NCI-H146 treated with DMSO at 0.1 percent for 48 hours (cell line): ENCODE measurements around the gene ADNP2.
"Not testable (repeated sequence)": the region's sequence is repeated elsewhere in the genome, so short reads cannot be mapped to it uniquely, and the experiment has no call there.

Experiments
- DNase-seq: peaks from one replicate; lab custom pipeline; 2025; ENCODE audit not compliant: unreplicated experiment; lab: John Stamatoyannopoulos, UW

The ADNP2 gene

DNA sequence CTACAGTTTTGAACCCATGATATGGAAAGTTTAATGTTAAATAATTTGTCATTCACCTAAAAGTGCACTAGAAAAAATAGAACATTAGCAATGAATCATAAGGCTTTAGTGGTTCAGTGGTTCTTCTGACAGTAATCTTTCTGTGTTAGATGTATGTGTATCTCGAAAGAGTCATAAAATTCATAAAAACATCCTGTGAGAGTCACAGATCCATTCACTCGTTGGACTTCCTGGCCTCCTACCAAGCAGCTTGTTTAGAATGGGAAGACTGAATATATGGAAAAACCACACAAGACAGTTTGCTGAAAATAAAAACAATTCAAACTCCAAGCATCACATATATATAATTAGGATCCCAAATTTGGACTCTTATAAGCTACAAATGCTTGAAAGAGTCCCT is 34.8 kb downstream of the ADNP2 start:
- DNase-seq, result no peak

DNA sequence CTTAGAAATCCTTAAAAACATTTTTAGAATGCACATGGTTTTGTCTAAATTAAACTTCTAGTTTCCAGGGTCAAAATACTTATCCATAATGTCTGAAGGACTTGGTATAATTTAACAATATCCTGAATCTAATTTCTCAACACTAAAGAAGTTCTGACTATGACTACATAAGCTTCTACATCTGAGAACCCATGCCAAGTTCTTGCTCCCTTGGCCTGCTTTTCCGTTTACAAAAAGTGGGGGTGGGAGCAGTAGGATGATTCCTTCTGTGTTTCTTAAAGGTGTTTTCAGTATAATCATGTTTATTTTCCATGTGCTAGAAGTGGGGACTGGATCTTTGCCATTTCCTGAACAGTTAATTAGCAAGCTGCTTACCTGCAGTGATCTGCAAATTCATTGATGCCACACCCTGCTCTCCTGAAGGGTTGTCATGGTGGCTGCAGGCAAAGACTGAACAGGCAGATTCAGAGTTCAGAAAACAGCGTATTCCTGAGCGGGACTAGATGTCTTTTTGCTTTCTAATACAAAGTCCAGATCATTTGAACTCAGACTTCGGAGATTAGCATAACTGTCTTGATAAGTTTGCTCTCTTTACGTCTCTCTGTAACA is 36.2 kb downstream of the ADNP2 start:
- no peak for DNase-seq

DNA sequence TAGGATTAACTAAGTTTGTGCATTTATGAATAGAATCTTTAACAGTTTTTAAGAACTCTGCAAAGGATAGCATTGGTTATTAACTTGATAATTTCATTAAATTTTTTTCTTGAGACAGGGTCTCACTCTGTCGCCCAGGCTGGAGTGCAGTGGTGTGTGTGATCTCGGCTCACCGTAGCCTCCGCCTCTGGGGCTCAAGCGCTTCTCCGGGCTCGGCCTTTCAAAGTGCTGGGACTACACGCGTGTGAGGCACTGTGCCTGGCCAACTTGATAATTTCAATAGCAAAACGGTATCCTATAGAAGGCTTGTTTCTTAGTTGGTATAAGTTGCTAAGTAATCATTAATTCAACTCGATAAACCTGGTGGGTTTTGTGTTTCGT is 38.0 kb downstream of the ADNP2 start:
- no peak for DNase-seq

DNA sequence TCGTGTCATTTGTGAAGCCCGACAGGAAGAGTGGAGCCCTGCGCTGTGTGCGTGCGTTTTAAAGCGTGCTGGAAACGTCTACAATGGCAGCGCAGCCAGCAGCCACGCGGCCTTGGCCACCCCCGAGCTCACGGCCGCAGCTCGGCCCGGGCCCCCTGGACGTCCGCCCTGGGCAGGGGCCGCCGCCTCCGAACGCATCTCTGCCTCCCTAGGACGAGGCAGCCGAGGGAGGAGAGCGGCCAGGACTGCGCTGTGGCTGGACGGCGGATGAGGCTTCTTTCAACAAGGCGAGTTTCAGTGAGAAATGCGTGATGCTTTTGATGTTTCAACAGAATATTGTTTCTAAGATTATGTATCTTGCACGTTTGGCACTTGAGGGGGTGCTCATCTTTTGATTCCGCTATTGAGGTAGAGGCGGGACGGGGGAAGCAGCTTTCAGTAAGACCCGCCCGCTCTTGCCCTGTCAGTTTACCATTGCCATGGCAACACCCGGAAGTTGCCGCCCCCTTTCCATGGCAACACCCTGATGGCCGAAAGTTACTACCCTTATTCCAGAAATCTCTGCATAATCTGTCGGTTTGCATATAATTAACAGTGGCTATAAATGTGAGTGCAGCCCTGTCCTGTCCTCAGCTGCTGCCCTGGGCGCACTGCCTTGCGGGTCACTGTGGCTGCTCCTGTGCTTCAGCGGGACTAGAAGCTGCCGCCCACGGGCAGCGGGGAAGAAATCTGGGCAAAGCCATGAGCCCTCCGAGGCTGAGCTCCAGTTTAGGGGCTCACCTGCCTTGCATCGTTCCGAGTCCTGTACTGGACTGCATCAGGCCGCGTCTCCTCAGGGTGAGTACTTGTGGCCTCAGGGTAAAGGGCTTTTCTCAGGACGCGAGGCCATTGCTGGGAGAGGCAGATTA is 38.6 kb downstream of the ADNP2 start:
- peak; percentile 58 for DNase-seq

DNA sequence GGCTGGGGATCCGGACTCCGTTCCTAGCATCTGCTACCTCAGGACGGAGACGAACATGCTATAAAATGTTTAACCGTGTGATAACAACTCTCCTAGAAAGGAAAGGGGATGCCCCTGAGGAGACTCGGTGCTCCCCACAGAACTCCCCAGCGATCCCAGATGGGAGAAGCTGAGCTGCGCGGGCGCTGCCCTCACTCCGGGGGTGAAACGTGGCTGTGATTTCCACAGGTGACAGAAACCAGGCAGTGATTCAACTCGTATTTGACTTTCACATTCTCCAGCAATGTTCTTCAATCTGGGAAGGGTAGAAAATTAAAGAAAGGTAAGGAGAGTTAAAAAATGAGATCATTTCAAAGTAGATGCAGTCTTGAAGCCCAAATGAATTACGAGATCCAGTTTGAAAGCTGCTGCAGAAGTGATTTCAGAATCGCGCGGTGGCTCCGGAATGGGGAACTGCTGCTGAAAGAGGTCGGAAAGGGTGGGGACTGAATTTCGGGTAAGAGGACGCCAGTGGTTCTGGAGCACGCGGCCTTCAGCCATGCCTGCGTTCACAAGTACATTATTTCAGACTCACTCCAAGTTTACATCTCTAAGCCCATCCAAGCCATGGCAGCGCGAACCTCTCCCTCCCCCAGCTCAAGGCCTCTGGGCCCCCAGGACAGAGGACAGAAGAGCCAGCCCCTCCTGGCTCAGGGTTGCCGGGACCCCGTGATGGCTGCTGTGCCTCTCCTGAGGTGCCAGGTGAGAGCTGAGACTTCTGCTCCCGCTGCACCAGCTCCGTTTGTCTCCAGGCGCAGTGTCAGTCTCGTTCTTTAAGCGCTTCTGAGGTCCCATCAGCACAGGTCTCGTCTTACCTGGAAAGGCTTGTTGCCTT is 39.5 kb downstream of the ADNP2 start:
- DNase-seq, result no peak

DNA sequence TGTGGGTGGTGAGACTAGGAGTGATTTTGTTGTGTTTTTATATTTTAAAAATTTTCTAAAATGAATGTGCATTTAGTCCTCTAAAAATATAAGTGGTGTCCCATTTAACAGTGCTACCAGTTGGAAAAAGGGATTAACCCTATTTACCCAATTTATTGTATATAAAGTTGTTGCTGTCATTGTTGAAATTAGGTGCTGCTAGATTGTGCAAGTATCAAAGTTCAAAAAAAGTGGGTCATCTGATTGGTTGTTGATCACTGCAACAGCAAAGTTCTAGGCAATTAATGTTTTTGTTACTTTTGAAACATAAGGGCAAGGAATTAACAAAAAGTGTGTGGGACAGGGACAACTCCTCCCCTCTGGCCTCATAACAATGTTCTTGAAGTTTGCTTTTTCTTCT is 40.6 kb downstream of the ADNP2 start:
- no peak for DNase-seq

DNA sequence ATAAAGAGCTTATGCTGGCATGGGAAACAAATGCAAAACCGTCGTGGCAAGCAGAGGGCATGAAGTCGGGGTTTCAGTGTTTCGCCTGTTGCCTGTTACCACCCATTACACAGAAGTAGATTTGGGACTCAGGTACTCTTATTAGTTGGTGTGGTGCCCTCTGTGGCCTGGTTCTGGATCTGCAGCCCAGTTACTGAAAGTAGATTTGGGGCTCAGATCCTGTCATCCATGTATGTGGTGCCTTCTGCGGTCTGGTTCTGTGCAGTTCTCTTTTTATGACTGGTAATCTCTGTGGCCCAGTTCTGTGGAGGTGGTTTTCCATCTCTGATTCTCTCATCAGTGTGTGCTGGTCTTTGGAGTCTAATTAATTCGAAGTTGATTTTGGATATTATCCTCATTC is 45.2 kb downstream of the ADNP2 start:
- DNase-seq, result no peak

DNA sequence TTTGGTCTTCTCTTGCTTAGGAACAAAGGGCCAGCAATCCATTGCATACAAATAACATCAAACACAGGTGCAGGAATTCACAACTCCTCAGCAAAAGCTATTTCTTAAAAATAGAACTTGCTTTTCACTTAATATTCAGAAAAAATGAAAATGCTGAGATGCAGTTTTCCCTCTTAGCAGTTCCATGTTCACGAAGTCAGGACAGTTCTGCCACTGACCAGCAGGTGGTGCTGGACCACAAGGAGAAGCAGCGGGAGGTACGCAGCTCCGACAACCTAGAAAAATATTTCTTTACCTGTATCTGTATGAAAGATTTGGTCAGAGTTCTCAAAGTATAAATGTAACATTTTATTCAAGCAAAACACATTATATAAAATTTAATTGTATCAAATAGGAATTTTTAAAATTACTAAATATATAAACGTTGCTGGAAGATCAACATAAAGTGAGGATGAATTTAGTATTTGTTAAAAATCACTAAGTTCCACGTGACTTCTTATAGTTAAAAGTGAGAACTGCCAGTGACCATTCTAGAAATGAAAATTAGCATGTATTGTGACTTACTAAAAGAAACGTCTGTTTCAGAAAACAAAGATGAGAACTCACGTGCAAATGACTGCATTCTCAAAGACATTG is 48.8 kb downstream of the ADNP2 start:
- DNase-seq, result peak; percentile 54

DNA sequence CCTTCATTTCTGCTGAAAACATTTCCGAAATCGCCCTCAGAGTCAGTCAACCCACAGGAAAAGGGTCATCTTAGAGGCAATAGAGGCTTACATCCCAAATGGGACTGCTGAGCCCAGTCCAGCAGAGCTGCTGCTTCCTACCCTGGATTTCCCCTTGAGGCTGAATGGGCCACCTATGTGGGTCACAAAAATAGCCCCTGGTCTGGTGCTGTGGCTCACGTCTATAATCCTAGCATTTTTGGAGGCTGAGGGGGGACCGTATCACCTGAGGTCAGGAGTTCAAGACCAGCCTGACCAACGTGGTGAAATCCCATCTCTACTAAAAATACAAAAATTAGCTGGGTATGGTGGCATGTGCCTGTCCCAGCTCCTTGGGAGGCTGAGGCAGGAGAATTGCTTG is 49.3 kb downstream of the ADNP2 start:
- no peak for DNase-seq

DNA sequence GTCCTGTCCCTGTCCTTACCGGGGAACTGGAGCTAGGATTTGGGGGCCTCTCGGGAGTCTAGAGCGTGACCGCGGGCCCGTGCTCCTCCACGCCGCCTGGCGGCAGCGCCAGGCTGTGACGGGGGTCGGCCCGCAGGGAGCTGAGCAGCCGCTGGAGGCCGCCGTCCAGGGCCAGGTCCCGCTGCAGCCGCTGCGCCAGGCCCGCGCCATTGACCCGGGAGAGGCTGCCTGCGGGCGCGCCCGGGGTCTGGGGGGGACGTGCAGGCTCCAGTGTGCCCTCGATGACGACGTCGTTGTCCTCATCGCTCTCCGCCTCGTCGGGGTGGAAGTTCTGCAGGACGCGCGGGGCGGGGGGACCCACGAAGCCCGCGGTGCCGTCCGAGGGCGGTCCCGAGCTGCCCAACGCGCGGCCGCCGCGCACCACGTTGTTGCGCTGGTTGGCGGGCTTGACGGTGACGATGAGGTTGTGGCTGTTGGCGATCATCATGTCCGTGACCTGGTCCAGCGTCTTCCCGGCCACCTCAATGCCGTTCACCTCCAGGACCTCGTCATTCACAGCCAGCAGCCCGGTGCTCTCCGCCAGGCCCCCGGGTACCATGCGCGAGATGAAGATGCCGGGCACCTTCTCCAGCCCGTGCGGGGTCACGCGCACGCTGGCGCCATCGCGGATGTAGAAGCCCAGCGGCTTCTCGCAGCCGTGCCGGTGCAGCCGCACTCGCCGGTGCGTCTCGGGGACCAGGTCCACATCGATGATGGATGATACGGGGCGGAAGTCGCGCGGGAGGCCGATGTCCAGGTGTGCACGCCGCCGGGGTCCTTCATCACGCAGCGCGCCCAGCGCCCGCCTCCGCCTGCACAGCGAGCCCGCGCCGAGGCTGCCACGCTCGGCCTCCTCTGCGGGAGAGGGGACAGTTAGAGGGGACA is 50.9 kb downstream of the ADNP2 start:
- no peak for DNase-seq

DNA sequence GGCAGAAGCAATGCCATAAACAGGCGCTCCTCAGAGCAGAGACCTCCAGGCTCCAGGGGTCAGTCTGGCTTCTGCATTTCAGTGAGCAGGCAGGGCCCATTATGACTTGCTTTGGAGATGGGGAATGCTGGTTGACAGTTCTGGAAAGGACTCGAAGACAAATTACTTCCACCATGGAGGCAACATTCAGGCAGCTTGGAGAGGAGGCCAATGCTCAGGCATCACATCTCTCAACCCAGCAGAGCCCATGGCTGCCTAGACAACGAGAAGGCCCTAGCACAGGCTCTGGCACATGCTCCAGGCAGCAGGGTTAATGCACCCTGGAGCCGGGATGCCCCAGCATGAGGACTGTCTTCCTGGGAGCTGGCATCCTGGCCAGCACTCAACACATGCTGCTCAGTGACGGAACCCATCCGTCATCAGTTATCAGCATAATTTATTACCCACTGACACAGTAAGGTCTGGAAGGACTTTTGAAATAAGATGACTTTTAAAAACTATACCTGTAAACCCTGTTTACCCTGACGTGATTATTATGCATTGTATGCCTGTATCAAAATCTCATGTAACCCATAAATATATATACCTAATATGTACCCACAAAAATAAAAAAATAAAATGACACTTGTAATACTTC is 52.8 kb downstream of the ADNP2 start:
- no peak for DNase-seq

DNA sequence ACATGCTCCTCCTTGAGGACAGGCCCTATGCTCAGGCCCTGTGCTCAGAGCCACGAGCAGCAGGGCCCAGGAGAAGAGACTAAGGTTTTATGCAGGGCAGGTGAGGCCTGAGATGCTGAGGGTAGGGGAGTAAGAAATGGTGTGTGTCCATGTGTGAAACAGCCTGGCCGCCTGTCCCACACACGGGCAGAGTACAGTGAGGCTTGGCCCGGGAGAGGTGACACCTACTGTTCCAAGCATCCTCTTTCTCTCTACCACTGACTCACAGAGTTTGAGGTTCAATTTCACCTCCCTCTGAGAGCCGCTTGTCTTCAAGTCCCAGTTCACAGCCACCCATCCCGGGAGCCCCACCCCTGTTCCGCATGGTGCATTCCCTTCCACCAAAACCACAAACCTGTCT is 54.1 kb downstream of the ADNP2 start:
- no peak for DNase-seq

DNA sequence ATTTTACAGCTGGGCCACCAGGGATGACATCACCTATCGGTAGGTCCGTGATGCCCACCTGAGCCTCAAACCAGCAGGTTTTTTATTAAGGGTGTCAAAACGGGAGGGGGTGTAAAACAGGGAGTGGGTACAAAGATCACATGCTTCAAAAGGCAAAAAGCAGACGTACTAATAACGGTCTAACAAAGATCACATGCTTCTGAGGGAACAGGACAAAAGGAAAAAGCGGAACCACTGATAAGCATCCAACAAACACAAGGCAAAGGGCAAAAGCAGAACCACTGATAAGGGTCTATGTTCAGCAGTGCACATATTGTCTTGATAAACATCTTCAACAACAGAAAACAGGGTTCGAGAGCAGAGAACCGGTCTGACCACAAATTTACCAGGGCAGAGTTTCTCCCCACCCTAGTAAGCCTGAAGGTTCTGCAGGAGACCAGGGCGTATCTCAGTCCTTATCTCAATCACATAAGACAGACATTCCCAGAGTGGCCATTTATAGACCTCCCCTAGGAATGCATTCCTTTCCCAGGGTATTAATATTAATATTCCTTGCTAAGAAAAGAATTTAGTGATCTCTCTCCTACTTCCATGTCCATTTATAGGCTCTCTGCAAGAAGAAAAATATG is 55.8 kb downstream of the ADNP2 start:
- not testable (repeated sequence) for DNase-seq

DNA sequence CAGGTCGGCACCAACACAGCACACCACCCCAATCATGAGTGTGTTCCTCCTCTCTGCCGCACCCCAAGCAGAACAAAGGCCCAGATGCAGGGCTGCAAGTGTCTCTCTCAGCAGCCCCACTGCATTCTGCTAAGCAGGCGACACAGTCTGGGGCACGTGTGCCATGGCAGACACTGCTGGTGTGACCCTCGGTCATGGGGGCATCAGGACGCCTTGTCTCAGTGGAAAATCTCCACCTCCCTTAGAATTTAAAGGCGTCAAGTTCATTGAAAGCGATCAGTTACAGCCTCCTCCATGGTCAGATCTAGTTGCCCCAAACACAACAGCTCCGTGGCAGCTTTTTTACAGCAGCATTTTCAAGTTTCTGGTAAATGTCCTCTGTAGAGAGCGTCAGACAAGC is 57.2 kb downstream of the ADNP2 start:
- DNase-seq, result no peak

DNA sequence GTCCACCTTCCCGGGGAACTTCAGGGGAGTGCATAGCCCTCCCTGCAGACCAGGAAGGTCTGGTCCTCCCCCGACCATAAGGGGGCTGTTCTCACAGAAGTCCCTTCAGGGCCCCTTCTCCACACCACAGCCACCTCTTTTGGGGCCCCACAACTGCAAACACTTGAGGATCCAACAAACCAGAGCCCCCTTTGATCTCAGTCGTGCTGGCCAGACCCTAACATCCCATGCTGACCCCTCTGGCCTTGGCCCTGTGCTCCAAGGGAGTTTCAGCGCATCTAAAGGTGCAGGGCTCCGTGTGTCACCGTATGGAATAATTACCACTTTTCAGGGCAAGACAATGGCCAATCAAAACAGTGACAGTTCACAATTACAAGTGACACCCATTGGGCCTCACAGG is 57.7 kb downstream of the ADNP2 start:
- DNase-seq, result no peak

DNA sequence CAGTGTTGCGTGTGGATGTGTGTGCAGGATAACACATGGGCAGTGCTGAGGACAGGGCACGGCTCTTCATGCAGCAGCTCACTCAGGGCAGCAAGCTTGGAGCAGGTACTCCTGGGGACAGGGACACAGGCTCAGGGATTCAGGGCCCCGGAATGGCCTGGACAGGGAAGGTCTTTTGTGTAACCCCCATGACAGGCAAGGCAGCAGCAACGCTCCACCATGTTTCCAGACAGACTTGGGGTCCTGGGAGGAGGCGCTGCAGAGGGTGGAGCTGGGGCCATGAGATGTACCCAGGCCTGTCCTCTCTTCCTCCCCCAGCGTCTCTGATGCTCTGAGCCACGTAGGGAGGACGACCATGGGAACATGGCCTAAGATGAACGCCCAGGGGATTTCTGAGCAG is 58.3 kb downstream of the ADNP2 start:
- no peak for DNase-seq

DNA sequence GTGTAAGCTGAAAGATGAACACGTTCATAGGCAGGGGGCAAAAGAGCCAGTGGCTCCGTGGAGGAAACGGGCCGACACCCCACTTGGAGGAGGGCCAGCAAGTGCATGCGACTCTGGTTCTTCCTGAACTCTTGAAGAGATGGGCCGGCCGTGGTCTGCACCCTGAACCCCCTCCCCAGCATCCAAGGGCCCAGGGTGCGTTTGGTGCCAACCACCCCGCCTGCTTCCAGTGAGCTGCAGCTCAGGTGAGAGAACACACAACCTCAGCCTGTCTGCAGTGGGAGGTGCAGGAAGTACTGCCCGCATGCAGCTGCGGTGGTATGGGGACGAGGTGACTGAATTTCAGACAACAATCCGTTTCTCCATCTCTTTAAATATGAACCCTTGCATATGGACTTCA is 58.9 kb downstream of the ADNP2 start:
- no peak for DNase-seq

DNA sequence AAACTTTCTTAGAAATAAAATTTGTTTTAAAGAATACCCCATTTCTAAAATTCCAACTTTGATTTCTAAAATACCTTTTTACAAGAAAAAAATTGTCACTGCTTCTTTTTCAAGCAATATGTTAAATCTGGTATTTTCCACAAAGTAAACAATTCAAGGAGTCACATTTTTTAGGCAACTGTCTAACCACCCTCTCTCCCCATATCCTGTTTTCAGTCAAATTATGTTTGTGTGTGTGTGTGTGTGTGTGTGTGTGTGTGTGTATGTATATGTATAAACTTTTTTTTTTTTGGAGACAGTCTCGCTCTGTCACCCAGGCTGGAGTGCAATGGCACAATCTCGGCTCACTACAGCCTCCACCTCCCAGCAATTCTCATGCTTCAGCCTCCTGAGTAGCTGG is 59.3 kb downstream of the ADNP2 start:
- no peak for DNase-seq

DNA sequence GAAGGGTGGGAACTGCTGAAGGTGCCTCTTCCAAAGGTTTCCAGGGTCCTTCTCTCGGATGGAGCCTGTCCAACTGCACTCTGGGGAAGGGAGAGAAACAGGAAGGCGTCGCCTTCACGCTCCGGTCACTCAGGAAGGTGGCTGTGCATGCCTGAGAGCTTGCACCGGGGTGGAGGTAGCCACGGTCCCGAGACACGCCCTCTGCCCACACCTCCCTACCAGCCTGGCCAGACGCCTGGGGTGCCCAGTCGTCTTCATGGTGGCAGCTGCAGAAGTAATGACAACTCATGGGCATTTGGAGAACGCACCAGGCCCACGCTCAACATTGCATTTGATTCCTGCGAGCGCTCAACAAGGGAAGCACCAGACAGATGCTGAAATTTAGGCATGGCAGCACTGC is 59.9 kb downstream of the ADNP2 start:
- DNase-seq, result no peak
